GM21576 (cell line): Measurements from ENCODE around the gene KIF5A.

ENCODE experiments used
- ATAC-seq: cut with Tn5 transposase; IDR thresholded peaks from one replicate; pipeline ENCODE4 v1.9.1; 2021; ENCODE audit warnings: mild to moderate bottlenecking, moderate library complexity; ENCODE audit not compliant: unreplicated experiment

Gene KIF5A

GRCh38 chr12:57604992-57605810 is 55.4 kb downstream of the KIF5A start:
- ATAC-seq: no peak

- no peak for ATAC-seq
Observed at GRCh38 chr12:57605811-57606311, 56.0 kb downstream of the KIF5A start.

- no peak for ATAC-seq
Observed at GRCh38 chr12:57606399-57606798, 56.6 kb downstream of the KIF5A start.

- ATAC-seq: no peak
Observed at GRCh38 chr12:57606821-57607220, 57.0 kb downstream of the KIF5A start.

- no peak for ATAC-seq
Observed at GRCh38 chr12:57607958-57608663, 58.3 kb downstream of the KIF5A start.

DNA sequence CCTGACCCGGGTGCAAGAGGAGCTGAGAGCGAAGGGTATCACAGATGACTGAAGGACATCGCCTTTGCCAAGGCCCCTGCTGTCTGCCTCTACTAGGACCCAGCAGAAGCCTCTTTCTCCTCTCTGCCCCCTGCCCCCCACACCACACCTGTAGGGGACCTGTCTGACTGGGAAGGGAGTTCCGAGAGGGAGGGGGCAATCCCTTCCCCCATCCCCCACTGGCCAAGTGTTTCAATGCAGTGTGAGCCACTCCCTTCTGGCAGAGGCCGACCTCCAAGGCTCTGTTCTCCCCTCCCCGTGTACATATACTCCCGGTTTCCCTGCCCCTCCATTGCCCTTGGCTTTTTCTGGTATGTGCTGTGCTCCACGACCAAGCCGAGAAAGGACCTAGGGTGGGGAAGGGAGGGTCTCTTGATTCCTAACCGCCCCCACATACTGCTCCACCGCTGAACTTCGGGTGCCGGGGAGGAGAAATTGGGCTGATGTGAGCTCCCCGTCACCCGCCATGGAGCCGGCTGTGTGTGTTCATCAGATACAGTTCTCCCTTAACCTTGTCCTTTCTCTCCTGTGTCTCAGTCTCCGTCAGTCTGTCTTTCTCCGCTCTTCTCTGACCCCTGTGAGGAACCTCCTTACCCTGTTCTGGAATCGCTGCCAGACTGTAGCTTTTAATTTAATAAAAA is 59.4 kb downstream of the KIF5A start:
- no peak for ATAC-seq

- ATAC-seq: no peak
Observed at GRCh38 chr12:57609781-57610553, 60.1 kb downstream of the KIF5A start.

- no peak for ATAC-seq
Observed at GRCh38 chr12:57610554-57611107, 60.8 kb downstream of the KIF5A start.

- no peak for ATAC-seq
Observed at GRCh38 chr12:57611108-57611826, 61.4 kb downstream of the KIF5A start, which contains the start of gene ARHGEF25. TSS of gene ARHGEF25 (plus strand) at chr12:57611435. CDS start at chr12:57611895, 460 bp downstream.

GRCh38 chr12:57611827-57612710 is 62.2 kb downstream of the KIF5A start:
- ATAC-seq: no peak

GRCh38 chr12:57612711-57613426 is 63.0 kb downstream of the KIF5A start:
- no peak for ATAC-seq

- ATAC-seq: no peak
Observed at GRCh38 chr12:57613427-57614109, 63.7 kb downstream of the KIF5A start.

GRCh38 chr12:57614178-57614947 is 64.5 kb downstream of the KIF5A start:
- ATAC-seq: peak; percentile 52

- no peak for ATAC-seq
Observed at GRCh38 chr12:57614948-57615500, 65.2 kb downstream of the KIF5A start.

- no peak for ATAC-seq
Observed at GRCh38 chr12:57615637-57616036, 65.8 kb downstream of the KIF5A start.

DNA sequence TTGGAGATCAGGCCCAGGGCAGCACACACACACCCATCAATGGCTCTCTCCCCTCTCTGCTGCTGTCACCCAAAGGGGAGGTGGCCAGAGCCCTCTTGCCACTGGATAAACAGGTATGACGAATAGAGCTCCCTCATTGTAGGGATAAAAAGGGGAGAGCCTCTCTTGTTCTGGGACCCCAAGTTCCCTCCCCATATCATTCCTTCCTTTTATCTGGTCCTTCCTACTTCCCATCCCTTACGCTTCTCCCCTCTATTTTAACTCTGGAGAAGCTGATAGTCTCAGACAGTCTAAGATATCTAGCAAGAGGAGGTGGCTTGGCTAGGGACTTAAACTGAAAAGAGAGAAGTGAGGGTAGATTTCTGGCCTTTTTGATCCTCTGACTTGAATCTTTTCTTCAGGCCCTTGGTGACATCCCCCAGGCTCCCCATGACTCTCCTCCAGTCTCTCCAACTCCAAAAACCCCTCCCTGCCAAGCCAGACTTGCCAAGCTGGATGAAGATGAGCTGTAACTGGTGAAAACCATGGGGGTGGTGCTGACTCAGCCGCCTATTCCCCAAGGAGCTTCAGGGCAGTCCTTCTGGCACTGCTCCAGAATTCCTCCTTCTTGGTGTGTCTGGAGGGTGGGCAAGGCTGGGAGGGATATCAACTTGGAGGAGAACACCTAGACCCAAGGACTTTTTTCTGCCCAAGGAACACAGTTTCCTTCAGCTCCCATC is 66.7 kb downstream of the KIF5A start:
- ATAC-seq: no peak
